Suprapubic skin (tissue), 3 donors: Measurements from ENCODE around the gene MRPL30.

Experiments used
- CTCF ChIP-seq, 2 donors: fragments of 200-600 bp in 1 of 2; fragments of 450-650 bp in 1 of 2; sonication (generic) in 1 of 2; IDR thresholded peaks; one replicate each; pipeline ENCODE4 v1.5.1; 2016 to 2019; ENCODE audit warnings: antibody characterized with exemption in 2 of 2, mild to moderate bottlenecking in 1 of 2, moderate library complexity in 1 of 2
- POLR2AphosphoS5 ChIP-seq, 3 donors: sonication (generic); formaldehyde crosslinking; IDR thresholded peaks; one replicate each; pipeline ENCODE4 v1.6.1; 2017; ENCODE audit warnings: antibody characterized with exemption in 3 of 3

GRCh38 chr2:99171377-99172140 is 9.4 kb upstream of the MRPL30 start:
- TF ChIP-seq CTCF (IDR thresholded peaks at IDR 0.05) (no peak), POLR2AphosphoS5 (IDR thresholded peaks at IDR 0.05) (no peak)
